Measurements from ENCODE around the gene PAAF1. TPM values are rescaled to one million over a fixed set of nuclear protein-coding genes. Genes with fewer than 3 reads are reported as not detected.

PAAF1 gene
- total and polyA plus RNA-seq, 7 donors, result 10.9 to 20.7 (median 16.7) TPM

DNA sequence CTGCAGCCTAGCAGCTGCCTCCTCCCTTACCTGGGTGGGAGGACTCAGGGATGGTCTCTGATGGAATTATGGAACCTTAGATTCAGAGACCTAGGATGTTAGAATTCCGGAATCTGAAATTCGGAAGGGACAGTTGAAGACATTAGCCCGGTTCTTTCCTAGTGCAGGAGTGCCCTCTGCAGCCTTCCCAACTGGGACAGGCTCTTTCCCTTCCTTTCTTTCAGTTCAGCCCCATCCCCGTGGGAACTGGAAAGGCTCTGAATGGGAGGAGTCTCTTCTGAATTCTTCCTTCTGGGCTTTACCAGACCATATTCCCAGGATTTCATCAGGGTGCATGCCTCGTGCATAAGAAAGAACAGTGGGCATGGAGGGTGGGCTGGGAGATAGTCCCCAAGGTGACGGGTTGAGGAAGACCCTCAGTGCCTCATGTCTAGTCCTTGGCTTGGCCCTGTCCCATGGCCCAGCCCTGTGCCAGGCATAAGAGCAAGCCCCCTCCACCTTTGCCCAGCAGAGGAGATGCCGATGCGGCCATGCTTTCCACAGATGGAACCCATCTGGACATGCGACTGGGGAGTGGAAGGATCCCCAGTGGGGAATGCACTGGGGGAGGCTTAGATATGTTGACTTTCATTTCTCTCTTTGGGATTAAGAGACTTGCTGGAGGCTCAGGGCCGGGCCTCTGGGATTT, 88.4 kb downstream of the PAAF1 start:
- H3K27ac ChIP-seq, result no peak overlapping the region
- H3K36me3 ChIP-seq, result no peaks in the 10 kb centered on the region
- intact Hi-C loops (cut with DNase I), result loop anchor here (10.0 kb wide), 1 partner anchor 130 kb away; no protein-coding TSS in a partner anchor
- no peak overlapping the region for H3K4me3 ChIP-seq
- H3K4me1 ChIP-seq, result peaks cover 0 to 9% (median 5%) of the 10 kb centered on the region in 4 donors
- H3K27me3 ChIP-seq, result peaks cover 0 to 6% (median 0%) of the 10 kb centered on the region in 3 donors
- DNase-seq, result no peak
- 71 to 74% methylated on average over 10 of the region's 10 CpGs for WGBS, 2 donors
- TF ChIP-seq EP300 (IDR thresholded peaks at IDR 0.05) (no peak), POLR2AphosphoS5 (IDR thresholded peaks at IDR 0.05) (no peak), POLR2A (IDR thresholded peaks at IDR 0.05) (no peak)
- TF ChIP-seq, protein P1, sequence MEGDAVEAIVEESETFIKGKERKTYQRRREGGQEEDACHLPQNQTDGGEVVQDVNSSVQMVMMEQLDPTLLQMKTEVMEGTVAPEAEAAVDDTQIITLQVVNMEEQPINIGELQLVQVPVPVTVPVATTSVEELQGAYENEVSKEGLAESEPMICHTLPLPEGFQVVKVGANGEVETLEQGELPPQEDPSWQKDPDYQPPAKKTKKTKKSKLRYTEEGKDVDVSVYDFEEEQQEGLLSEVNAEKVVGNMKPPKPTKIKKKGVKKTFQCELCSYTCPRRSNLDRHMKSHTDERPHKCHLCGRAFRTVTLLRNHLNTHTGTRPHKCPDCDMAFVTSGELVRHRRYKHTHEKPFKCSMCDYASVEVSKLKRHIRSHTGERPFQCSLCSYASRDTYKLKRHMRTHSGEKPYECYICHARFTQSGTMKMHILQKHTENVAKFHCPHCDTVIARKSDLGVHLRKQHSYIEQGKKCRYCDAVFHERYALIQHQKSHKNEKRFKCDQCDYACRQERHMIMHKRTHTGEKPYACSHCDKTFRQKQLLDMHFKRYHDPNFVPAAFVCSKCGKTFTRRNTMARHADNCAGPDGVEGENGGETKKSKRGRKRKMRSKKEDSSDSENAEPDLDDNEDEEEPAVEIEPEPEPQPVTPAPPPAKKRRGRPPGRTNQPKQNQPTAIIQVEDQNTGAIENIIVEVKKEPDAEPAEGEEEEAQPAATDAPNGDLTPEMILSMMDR (IDR thresholded peaks at IDR 0.05), result no peak
- H3K9me3 ChIP-seq, result no peaks in the 10 kb centered on the region

DNA sequence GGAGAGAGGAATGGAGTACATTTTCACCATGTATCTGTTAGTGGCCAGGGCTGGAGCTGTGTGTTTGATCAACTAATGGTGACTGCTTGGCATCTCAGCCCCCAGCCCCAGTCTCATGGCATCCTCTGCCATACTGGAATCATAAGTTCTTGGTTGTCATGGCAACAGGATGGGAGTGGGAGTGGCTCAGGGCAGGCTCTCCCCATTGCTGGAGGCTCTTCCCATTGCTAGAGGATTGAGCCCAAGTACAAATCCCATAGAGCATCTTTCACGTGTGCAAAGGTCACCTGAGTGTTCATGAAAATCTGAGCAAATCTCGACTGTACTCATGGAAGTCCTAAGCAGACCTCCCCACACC, 88.9 kb downstream of the PAAF1 start:
- DNase-seq, result no peak
- WGBS, 2 donors, result 47 to 75% methylated on average over 2 of the region's 2 CpGs
- Histone ChIP-seq H3K9me3 (no peaks in the 10 kb centered on the region), H3K27ac (no peak overlapping the region), H3K27me3 (peaks cover 0 to 6% (median 0%) of the 10 kb centered on the region in 3 donors), H3K4me3 (no peak overlapping the region), H3K4me1 (peaks cover 0 to 9% (median 5%) of the 10 kb centered on the region in 4 donors), H3K36me3 (no peaks in the 10 kb centered on the region)
- intact Hi-C loops (cut with DNase I), result loop anchor here (10.0 kb wide), 1 partner anchor 129 kb away; no protein-coding TSS in a partner anchor
- TF ChIP-seq EP300 (IDR thresholded peaks at IDR 0.05), result no peak
- no peak for TF ChIP-seq POLR2AphosphoS5 (IDR thresholded peaks at IDR 0.05)
- TF ChIP-seq POLR2A (IDR thresholded peaks at IDR 0.05), result no peak
- TF ChIP-seq, protein P1 (IDR thresholded peaks at IDR 0.05), result no peak

DNA sequence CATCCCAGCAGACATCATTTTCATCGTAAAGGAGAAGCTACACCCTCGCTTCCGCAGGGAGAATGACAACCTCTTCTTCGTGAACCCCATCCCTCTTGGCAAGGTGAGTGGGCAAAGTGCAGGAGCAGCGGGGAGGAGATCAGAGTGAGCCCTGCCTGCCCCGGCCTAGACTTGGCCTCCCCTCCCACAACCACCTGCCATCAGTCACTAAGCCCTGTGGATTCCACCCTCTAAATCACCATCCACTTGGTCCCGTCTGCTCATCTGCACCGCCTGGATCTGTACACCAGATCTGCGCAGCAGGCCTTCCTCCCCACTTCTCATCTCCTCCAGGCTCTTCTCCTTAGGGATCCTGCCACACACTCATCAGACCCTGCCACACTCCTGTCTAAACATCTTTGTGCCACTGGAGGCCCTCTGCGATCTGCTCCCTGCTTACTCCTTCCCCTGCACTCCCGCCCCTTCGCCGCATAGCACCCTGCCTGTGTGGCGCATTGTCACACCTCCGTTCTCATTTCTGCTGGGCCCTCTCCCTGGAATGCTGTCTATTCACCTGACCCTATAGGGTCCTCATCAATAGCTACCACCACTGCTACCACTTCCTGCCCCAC, 91.7 kb downstream of the PAAF1 start:
- intact Hi-C loops (cut with DNase I), result loop anchor here (10.0 kb wide), 1 partner anchor 126 kb away; no protein-coding TSS in a partner anchor
- TF ChIP-seq POLR2AphosphoS5 (IDR thresholded peaks at IDR 0.05) (no peak), POLR2A (IDR thresholded peaks at IDR 0.05) (no peak), EP300 (IDR thresholded peaks at IDR 0.05) (no peak)
- TF ChIP-seq, protein P1 (IDR thresholded peaks at IDR 0.05), result no peak

DNA sequence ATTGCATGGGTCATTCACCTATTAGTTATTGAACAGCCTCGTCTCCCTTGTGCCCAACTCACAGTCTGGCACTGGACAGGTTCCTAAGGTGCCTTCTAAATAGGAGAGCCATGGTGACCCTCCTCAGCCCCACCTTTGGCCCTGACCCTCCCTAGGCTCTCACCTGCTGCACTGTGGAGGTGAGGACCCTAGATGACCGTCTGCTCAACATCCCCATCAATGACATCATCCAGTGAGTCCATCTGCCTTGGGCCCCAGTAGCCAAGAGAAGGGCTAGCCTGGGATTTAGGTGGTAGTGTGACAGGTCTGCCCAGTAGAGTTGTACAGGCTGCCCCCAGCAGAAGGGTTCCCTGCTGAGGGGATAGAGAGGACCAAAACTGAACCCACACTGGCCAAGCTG, 92.3 kb downstream of the PAAF1 start:
- Histone ChIP-seq H3K27ac (no peak overlapping the region), H3K27me3 (peaks cover 0 to 6% (median 0%) of the 10 kb centered on the region in 3 donors), H3K9me3 (no peaks in the 10 kb centered on the region), H3K36me3 (no peaks in the 10 kb centered on the region), H3K4me1 (peaks cover 0 to 8% (median 4%) of the 10 kb centered on the region in 4 donors), H3K4me3 (no peak overlapping the region)
- TF ChIP-seq EP300 (IDR thresholded peaks at IDR 0.05) (no peak), POLR2AphosphoS5 (IDR thresholded peaks at IDR 0.05) (no peak), POLR2A (IDR thresholded peaks at IDR 0.05) (no peak)
- TF ChIP-seq, protein P1 (IDR thresholded peaks at IDR 0.05), result no peak
- intact Hi-C loops (cut with DNase I), result loop anchor here (10.0 kb wide), 1 partner anchor 126 kb away; no protein-coding TSS in a partner anchor
- 67 to 80% methylated on average over 2 of the region's 2 CpGs for WGBS, 2 donors
- DNase-seq, result no peak

More for the DNA sequence above, 91.7 kb downstream of the PAAF1 start:
- no peak overlapping the region for H3K27ac ChIP-seq
- 87 to 93% methylated on average over 15 of the region's 15 CpGs for WGBS, 2 donors
- H3K4me3 ChIP-seq, result no peak overlapping the region
- H3K9me3 ChIP-seq, result no peaks in the 10 kb centered on the region
- DNase-seq, result no peak
- H3K36me3 ChIP-seq, result no peaks in the 10 kb centered on the region
- H3K4me1 ChIP-seq, result peaks cover 0 to 9% (median 5%) of the 10 kb centered on the region in 4 donors
- peaks cover 0 to 6% (median 0%) of the 10 kb centered on the region in 3 donors for H3K27me3 ChIP-seq

All from sigmoid colon (tissue), 7 donors.